Inflammatory macrophage treated with lipopolysaccharide for 4 hours (primary cell): Measurements from ENCODE around the gene STARD4.

ENCODE experiments used
- DNase-seq: peaks from one replicate; pipeline ENCODE4 v3.0.0-alpha.2; 2020

Gene STARD4

GRCh38 chr5:111469293-111469896 lies 42.9 kb downstream of the STARD4 start:
- no peak for DNase-seq

GRCh38 chr5:111463311-111463710 lies 49.0 kb downstream of the STARD4 start:
- no peak for DNase-seq

- DNase-seq, result peak; percentile 36
These were observed 50.4 kb downstream of the STARD4 start for GRCh38 chr5:111461934-111462333.

GRCh38 chr5:111461255-111461671 lies 51.1 kb downstream of the STARD4 start:
- DNase-seq, result no peak

- DNase-seq, result no peak
These were observed 57.6 kb downstream of the STARD4 start for GRCh38 chr5:111454776-111455175.

GRCh38 chr5:111454198-111454622 lies 58.1 kb downstream of the STARD4 start:
- no peak for DNase-seq

- DNase-seq, result no peak
These were observed 58.6 kb downstream of the STARD4 start for GRCh38 chr5:111453747-111454146.

GRCh38 chr5:111453295-111453694 lies 59.0 kb downstream of the STARD4 start:
- DNase-seq, result no peak

GRCh38 chr5:111447822-111448221 lies 64.5 kb downstream of the STARD4 start:
- no peak for DNase-seq

- no peak for DNase-seq
These were observed 65.2 kb downstream of the STARD4 start for GRCh38 chr5:111447099-111447498.
